ENCODE results near the gene ITPR1.

The ITPR1 gene

DNA sequence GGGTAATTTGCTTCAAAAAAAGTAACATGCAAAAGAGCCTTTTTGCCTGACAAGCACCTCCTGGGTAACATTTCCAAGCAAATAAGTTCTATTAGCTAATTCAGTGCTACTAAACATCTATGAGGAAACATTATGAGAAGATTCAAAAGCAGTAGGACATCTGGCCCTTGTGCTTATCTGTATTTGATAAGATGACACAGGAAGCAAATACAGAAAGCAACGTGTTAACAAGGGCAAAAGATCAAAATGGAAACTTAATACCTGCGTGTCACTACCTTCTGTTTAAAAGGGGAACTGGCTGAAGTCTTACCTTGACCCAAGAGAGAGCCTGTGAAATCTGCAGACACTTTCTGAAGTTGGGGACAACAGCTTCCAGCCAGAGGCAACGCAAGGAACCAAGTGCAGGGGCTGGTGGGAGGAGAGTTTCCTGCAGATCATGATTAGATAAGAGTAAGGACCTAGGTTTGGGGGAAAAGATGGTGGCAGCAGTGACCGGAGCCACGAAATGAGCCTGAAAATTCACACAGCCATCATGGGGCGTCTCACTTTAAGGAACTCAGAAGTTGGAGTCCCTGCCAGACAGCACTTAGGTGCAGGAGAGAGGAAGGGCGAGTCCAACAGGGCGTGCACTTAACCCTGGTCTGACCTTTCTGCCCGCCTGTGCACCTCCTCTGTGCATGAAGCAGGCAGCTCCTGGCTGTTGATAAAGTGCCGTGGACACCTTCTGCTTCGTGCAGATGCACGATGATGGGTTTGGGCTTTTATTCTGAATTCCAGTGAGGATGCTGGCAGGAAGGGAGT, 332.5 kb downstream of the ITPR1 start:
- DNase-seq (ENCODE audit: low read depth in 2 of 2) = no peak

GRCh38 chr3:4826237-4827100, 333.3 kb downstream of the ITPR1 start:
- no peak for DNase-seq (ENCODE audit: low read depth in 2 of 2)

GRCh38 chr3:4827767-4828166, 334.6 kb downstream of the ITPR1 start:
- DNase-seq (ENCODE audit: low read depth in 2 of 2) = no peak

DNA sequence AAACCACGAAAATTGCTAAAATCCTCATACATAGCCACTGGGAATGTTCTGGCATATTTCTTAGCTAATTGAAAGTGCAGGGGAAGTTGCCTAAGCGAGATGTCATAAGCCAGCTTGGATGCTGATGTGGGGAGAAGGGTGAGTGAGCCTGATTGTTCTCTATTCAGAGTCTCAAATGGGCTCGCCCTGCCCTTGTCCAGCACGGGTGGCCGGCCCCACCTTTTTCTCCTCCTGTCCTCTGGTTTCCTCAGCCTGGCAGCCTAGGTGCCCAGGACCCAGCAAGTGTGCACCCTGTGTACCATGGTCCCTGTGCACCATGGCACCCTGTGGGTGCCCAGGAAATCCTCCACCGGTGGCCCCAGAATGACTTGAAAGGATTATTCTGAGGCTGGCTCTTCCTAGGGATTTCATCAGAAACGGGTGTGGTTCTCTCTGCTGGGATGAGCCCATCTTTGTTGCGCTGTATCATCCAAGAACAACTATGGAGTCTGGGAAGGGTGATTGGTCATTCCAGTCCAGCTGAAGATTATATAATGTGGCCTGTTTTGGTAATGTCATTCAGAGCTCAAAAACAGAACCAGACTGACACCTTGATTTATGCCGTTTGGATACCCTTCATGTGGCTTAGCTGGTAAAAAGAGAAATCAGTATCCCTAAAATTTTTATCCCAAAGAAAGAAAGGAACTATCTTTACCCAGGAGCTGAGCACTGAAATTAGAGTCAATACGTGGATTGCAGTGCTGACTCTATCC, 335.3 kb downstream of the ITPR1 start:
- DNase-seq (ENCODE audit: low read depth in 2 of 2) = no peak

DNA sequence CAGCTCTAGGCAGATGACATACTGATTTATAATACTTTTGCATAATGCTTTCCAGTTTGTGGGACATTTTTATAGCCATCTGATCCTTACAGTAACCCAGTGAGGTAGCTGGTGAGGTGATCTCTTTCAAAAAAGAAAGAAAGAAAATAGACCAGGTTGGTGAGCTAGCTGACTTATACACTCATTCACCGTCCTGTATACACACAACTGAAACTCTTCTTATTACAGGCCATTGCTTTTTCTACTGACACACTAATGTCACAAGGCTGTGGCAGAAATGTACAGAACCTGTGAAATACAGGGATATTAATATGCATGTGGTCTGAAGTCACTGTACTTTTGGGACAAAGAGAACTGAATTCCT, 335.9 kb downstream of the ITPR1 start:
- no peak for DNase-seq (ENCODE audit: low read depth in 2 of 2)

DNA sequence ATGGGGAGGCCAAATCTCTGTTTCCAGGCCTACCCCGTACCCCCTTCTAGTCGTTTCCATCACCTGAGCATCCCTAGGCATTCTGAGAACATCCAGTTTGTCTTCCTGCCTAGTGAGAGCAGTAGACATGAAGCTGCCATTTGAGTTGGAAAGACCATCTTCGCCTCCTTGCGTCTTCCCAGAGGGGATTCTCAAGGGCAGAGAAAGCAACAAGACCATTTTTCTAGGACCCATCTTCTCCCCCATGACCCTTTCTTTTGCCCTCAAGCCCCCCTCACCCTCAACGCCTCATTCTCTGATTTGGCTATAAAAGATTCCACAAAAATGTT, 337.4 kb downstream of the ITPR1 start:
- no peak for DNase-seq (ENCODE audit: low read depth in 2 of 2)

GRCh38 chr3:4831580-4831950, 338.4 kb downstream of the ITPR1 start:
- DNase-seq (ENCODE audit: low read depth in 2 of 2) = no peak

DNA sequence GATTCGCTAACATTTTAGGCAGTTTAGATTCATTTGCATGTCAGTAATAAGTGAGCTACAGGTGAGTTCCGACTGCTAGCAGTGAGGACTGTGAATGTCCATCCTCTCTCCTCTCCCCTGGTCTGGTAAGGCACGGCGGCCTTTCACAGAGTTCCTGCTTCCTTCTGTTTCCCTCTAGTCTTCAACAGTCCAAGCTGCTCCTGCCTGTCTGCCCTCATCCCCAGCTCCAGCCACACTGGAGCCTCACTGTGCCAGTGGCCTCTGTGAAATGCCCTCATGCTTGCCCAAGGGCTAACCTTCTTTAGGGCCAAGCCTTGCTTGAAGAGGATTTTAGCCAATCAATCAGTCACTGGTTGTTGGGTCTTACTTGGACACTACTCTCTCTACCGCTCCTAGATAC, 340.3 kb downstream of the ITPR1 start:
- no peak for DNase-seq (ENCODE audit: low read depth in 2 of 2)

DNA sequence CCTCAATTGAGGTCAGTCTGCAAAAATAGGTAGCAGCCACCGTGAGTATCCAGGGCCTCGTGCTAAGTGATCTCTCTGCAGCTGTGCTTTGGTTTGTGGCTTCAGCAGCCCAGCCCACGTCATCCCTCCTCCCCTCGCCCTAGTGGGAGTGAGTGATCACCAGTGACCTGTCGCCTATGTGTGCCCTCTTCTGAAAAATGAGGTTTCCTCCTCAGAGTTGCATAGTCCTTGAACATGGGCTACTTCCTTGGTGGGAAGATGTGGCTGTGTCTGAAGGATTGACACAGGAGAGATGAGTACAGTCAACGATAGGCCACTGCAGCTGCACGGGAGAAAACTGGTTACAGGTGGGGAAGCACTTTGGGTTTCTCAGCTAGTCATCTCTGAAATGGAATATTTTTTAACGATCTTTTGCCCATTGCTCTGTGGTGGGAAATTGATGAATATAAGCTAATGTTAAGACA, 341.3 kb downstream of the ITPR1 start:
- DNase-seq (ENCODE audit: low read depth in 2 of 2) = peak; percentile 53 to 64

- no peak for DNase-seq (ENCODE audit: low read depth in 2 of 2)
Measured at GRCh38 chr3:4835616-4836043, 342.5 kb downstream of the ITPR1 start.

DNA sequence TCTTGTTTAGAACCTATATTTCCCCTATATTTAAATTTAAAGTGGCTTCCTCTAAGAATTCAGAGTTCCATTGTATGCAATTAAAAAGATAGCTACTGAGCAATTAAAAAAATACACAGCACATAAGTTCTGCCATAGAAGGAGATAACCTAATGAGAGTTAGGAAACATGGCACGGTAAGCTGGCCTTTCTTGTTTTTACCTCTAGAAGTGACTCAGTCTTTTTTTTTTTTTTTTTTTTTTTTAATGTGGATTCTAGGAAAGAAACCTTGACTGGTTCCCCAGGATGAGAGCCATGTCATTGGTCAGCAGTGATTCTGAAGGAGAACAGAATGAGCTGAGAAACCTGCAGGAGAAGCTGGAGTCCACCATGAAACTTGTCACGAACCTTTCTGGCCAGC, 343.4 kb downstream of the ITPR1 start:
- DNase-seq (ENCODE audit: low read depth in 2 of 2) = no peak

DNA sequence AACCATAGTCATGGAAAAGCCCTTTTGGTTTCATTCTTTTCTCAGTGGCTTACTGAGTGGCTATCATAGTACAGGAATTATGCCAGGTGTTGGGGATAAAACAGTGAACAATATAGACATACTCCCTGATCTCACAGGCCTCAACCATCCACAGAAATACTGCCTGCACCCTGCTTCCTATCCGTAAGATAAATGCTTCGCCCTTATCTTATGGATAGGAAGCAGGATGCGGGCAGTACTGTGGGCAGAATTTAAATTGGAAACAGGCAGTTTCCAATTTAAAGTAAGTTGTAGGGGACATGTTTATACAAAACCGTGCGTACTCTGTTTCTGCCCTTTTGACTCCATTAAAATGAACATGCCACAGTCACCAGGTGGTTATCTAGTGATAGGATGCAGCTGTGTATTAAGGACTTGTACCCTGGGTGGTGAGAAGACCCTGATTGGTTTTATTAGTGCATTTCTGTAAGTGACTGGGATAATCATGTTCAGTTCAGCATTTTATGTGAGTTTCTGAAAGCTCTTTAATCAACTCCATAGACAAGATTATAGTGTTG, 344.3 kb downstream of the ITPR1 start:
- DNase-seq (ENCODE audit: low read depth in 2 of 2) = no peak

DNA sequence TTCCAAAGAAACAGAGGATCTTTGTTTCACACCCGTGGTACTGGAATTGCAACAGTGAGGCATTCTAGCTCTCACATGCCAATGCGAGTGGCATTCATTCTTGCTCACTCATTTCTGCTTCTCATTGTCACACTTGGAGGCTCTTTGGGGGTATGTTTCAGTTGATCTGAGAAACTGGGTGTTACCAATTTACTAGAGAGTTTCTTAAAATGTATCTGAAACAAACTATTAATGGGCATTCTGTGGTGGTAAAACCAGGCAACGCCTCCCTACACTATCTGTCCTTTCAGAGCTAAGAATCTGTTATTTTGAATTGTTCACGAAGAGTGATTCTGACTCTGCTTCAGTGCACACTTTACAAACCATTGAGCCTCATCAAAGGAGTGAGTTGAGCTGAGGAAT, 345.5 kb downstream of the ITPR1 start:
- no peak for DNase-seq (ENCODE audit: low read depth in 2 of 2)

- no peak for DNase-seq (ENCODE audit: low read depth in 2 of 2)
Measured at GRCh38 chr3:4839278-4839677, 346.1 kb downstream of the ITPR1 start.

DNA sequence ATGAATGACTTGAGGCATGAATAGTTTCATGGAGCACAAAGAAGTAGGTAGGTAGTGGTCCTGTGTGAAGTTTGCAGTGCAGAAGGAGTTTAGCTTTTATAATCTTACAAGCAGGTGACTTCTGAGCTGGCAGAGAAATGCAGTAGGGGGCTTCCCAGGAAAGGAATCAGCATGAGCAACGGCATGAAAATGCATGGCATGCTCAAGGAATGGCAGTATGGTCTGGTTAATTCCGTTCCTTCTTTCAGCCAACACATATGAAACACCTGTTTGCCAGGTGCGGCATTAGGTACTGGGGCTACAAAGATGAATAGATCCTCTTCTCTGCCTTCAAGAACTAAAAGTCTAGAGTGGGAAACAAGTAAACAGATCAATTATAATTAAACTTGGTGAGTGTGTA, 348.1 kb downstream of the ITPR1 start:
- no peak for DNase-seq (ENCODE audit: low read depth in 2 of 2)

- DNase-seq (ENCODE audit: low read depth in 2 of 2) = no peak
Measured at GRCh38 chr3:4841776-4842440, 348.8 kb downstream of the ITPR1 start.

DNA sequence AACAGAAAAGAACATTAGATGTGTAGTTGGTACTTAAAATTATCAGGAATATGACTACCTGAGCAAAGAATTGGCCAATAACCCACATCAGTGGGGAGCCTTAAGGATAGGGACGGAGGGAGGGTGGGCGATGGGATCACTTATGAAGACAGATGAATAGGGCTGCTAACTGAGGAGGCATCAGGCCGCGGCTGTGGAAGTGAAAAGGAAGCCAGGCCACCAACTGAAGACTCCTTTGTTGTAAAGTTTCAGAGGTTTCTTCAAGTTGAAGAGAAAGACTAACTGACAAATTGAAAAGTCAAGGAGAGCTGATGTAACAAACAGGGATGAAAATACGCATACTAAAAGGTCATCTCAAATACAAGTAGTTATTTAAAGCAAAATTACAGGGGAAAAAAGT, 350.5 kb downstream of the ITPR1 start:
- DNase-seq (ENCODE audit: low read depth in 2 of 2) = no peak

GRCh38 chr3:4845882-4846281, 352.7 kb downstream of the ITPR1 start:
- no peak for DNase-seq (ENCODE audit: low read depth in 2 of 2)

- no peak for DNase-seq (ENCODE audit: low read depth in 2 of 2)
Measured at GRCh38 chr3:4846543-4846942, 353.4 kb downstream of the ITPR1 start.

DNA sequence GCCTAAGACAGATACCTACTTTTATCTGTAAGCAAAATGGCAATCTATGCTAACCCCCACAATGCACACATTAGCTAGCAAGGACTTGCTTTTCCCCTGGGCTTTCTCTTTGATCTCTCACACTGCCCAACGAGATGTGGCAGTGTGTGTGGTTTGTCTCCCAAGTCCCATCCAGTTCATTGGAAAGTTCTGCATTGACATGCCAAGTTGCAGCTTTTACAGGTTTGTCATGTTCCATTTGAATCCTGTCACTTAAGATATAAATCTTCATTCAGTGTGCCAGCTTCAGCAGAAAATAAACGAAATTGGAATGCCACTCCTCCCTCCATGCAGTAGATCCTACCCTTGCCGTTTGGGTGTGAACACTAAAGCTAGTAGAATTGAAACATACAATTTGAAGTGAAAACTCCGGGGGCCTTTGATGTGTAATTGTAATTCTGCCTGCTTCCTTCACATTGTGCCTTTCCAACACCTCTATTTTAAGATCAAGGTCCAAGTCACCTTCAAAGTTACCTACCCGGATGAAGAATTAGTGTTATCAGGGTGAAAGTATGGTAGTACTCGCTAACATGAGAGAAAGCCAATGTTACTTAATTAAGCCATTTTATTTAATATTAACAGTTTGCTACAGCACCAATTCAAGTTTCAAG, 355.2 kb downstream of the ITPR1 start:
- DNase-seq (ENCODE audit: low read depth in 2 of 2) = no peak

GRCh38 chr3:4849136-4849535, 356.0 kb downstream of the ITPR1 start:
- DNase-seq (ENCODE audit: low read depth in 2 of 2) = no peak

All from activated CD8-positive, alpha-beta memory T cell treated with anti-CD3 and anti-CD28 coated beads for 4 hours (primary cell).